SJSA1 (cell line): ENCODE results near the gene VPS37D. TPM values are rescaled to one million over a fixed set of nuclear protein-coding genes. Genes with fewer than 3 reads are reported as not detected.
A peak's percentile ranks its signal among the peaks of the same experiment; 100 is the strongest.
"Not testable (repeated sequence)": the region's sequence is repeated elsewhere in the genome, so short reads cannot be mapped to it uniquely, and the experiment has no call there.

Experiments
- DNase-seq, 2 experiments: peaks; one replicate each; pipeline ENCODE4 v3.0.0-alpha.2; 2015 to 2020; ENCODE audit warnings: low spot score in 2 of 2, low read depth in 1 of 2
- H3K27ac ChIP-seq: fragments of 250-450 bp; sonication (Bioruptor Pico); 2 replicates; pipeline ENCODE4 v1.5.1; 2020; ENCODE audit warnings: mild to moderate bottlenecking, moderate library complexity
- H3K27me3 ChIP-seq: fragments of 250-450 bp; sonication (Bioruptor Pico); replicated peaks from 2 replicates; pipeline ENCODE4 v1.5.1; 2020; ENCODE audit warnings: mild to moderate bottlenecking, moderate library complexity
- H3K36me3 ChIP-seq: fragments of 250-450 bp; sonication (Bioruptor Pico); 2 replicates; pipeline ENCODE4 v1.5.1; 2020; ENCODE audit warnings: mild to moderate bottlenecking
- H3K4me1 ChIP-seq: fragments of 250-450 bp; sonication (Bioruptor Pico); replicated peaks from 2 replicates; pipeline ENCODE4 v1.6.1; 2021; ENCODE audit warnings: mild to moderate bottlenecking
- H3K4me3 ChIP-seq: fragments of 250-450 bp; sonication (Bioruptor Pico); 2 replicates; pipeline ENCODE4 v1.5.1; 2020; ENCODE audit warnings: mild to moderate bottlenecking
- H3K9me3 ChIP-seq: fragments of 250-450 bp; sonication (Bioruptor Pico); replicated peaks from 2 replicates; pipeline ENCODE4 v1.5.1; 2020; ENCODE audit warnings: mild to moderate bottlenecking
- total RNA-seq: library from RNA; depleted of rRNA; stranded (reverse); fragments of >200 nt; shearing (Covaris generic); gene quantifications from 2 replicates; pipeline ENCODE4 v1.2.3, GENCODE V29; 2014; rRNA removed

VPS37D gene, protein sequence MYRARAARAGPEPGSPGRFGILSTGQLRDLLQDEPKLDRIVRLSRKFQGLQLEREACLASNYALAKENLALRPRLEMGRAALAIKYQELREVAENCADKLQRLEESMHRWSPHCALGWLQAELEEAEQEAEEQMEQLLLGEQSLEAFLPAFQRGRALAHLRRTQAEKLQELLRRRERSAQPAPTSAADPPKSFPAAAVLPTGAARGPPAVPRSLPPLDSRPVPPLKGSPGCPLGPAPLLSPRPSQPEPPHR
- total RNA-seq: 1.0 and 1.8 TPM in 2 replicates

DNA sequence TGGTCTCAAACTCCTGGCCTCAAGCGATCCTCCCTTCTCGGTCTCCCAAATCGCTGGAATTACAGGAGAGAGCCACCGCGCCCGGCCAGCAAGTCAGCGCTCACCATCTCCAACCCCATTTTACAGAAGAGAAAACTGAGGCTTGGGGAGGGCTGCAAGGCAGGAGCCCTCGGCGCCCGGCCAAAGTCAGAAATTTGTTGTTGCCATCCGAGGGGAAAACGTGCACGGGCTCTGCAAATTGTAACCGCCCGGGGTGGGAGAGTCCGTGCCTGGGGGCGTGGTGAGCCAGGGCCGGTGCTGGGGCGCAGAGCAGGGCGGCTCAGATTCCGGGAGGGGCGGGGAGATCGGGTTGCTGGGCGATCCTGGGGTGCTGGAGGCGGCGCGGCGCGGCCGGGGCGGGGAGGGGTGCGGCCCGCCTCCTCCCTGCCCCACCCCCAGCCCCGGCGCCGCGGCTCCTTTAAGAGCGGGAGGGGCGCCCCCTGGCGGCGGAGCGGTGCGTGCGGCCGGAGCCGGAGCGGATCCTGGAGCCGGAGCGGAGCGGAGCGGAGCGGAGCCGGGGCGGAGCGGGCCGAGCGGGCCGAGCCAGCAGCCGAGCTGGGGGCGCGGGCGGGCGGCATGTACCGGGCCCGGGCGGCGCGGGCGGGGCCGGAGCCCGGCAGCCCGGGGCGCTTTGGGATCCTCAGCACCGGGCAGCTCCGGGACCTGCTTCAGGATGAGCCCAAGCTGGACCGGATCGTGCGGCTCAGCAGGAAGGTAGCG is at the start of gene VPS37D:
Gene VPS37D (plus strand): TSS at position 488 of the 759 bp plus-strand sequence. CDS start 128 bp downstream, at position 616.
- peak; percentile 87 for DNase-seq
- H3K27ac ChIP-seq: no peak within 1 kb of the TSS
- peak within 1 kb of the TSS; percentile 65 for H3K4me3 ChIP-seq
- H3K36me3 ChIP-seq: no peaks in the 10 kb centered on the region; the same call in 1 of the 2 replicates
- H3K27me3 ChIP-seq: no peaks in the 10 kb centered on the region
- H3K4me1 ChIP-seq: peaks cover 13% of the 10 kb centered on the region
- H3K9me3 ChIP-seq: peaks cover 5% of the 10 kb centered on the region; the same call in 1 of the 2 replicates

DNA sequence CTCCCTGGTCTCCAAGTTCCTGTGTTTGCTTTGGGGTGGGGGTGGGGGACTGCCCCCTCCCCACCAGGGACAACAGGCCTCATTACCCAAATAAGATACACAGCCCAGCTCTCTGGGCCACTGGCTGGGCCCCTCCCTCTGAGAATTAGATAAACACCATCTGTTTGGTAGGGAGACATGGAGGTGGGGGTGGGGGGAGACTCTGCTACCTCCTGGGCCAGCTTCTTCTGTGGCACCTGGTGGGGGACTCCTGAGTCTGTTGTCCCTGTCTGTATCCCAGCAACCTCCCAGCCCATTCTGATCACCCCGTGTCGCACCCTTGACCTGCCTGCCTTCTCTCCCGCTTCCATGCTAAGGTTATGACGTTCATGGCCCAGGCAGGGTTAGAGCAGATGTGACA is 49.1 kb upstream of the VPS37D start:
- Histone ChIP-seq H3K36me3 (no peaks in the 10 kb centered on the region), H3K4me1 (peaks cover 14% of the 10 kb centered on the region), H3K27ac (no peak overlapping the region), H3K4me3 (no peak overlapping the region), H3K27me3 (peaks cover 12% of the 10 kb centered on the region), H3K9me3 (no peaks in the 10 kb centered on the region)
- no peak for DNase-seq

DNA sequence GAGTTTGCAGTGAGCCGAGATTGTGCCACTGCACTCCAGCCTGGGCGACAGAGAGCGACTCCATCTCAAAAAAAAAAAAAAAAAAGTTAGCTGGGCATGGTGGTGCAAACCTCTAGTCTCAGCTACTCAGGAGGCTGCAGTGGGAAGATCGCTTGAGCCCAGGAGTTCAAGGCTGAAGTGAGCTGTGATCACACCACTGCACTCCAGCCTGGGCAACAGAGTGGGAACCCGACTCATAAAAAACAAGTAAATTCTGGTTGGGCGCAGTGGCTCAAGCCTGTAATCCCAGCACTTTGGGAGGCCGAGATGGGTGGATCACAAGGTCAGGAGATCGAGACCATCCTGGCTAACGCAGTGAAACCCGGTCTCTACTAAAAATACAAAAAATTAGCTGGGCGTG is 48.2 kb upstream of the VPS37D start:
- H3K4me3 ChIP-seq, H3K4me1 ChIP-seq, H3K27ac ChIP-seq, DNase-seq, H3K9me3 ChIP-seq, H3K36me3 ChIP-seq: not testable (repeated sequence)
- peaks cover 20% of the 10 kb centered on the region for H3K27me3 ChIP-seq

DNA sequence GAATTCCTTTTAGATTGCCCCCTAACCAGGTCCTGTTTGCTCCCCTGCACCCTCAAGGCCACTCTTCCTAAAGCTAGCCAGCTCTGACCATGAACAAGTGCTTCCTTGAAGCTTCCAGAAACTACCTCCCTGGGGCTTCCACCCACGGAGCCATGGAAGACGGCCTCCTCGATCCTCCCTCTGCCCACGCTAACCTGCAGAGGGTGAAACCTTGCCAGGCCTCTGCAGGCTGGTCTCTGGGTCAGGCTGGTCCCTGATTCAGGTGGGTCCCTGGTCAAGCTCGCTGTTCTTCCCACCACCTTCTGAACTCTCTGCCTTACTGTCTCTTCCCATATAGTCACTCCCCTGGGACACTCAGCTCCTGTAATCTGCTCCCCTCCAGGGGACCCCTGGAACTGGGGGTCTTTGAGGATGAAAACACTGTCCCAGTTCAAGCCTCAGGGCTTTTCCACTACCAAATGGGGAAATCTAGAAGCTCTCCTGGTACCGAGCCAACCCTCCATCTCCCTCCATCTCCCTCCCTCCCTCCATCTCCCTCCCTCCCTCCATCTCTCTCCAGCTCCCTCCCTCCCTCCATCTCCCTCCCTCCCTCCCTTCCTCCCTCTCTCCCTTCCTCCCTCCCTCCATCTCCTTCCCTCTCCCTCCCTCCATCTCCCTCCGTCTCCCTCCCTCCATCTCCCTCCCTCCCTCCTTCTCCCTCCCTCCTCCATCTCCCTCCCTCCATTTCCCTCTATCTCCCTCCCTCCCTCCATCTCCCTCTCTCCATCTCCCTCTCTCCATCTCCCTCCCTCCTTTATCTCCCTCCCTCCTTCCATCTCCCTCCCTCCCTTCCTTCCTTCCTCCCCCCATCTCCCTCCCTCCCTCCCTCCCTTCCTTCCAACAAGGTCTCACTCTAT is 46.2 kb upstream of the VPS37D start:
- Histone ChIP-seq H3K27ac (no peak overlapping the region), H3K4me1 (peaks cover 6% of the 10 kb centered on the region), H3K27me3 (peaks cover 37% of the 10 kb centered on the region), H3K4me3 (no peak overlapping the region), H3K9me3 (peaks cover 3% of the 10 kb centered on the region), H3K36me3 (no peaks in the 10 kb centered on the region)
- no peak for DNase-seq

DNA sequence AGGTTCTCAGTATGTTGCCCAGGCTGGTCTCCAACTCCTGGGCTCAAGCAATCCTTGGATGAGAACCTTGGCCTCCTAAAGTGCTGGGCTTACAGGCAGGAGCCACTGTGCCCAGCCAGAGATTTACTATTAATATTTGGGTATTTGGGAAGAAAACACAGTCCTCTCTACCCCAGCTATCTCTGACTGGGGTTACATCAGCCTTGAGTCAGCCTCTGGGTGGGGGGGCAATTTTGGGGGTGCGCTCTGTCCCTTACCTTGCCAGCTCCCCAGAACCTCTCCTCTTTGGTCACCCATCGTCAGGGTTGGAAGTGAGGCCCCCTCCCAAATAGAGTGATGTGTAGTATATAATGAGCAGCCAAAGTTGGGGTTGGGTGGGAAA is 45.1 kb upstream of the VPS37D start:
- peaks cover 6% of the 10 kb centered on the region for H3K4me1 ChIP-seq
- peaks cover 45% of the 10 kb centered on the region for H3K27me3 ChIP-seq
- H3K27ac ChIP-seq: no peak overlapping the region
- H3K4me3 ChIP-seq: no peak overlapping the region
- H3K9me3 ChIP-seq: peaks cover 3% of the 10 kb centered on the region
- no peak for DNase-seq
- H3K36me3 ChIP-seq: no peaks in the 10 kb centered on the region

GRCh38 chr7:73622909-73623797 is 44.5 kb upstream of the VPS37D start:
- Histone ChIP-seq H3K4me3 (no peak overlapping the region), H3K36me3 (no peaks in the 10 kb centered on the region), H3K9me3 (peaks cover 3% of the 10 kb centered on the region), H3K27me3 (peaks cover 52% of the 10 kb centered on the region), H3K4me1 (peaks cover 6% of the 10 kb centered on the region), H3K27ac (no peak overlapping the region)
- no peak for DNase-seq

GRCh38 chr7:73623798-73624668 is 43.6 kb upstream of the VPS37D start, which contains the start of gene MLXIPL:
MLXIPL (minus strand) TSS chr7:73624522; CDS start chr7:73624492, 30 bp downstream.
- peak; percentile 40 to 65 for DNase-seq

GRCh38 chr7:73624669-73625001 is 43.0 kb upstream of the VPS37D start:
- no peak overlapping the region for H3K4me3 ChIP-seq
- peaks cover 6% of the 10 kb centered on the region for H3K4me1 ChIP-seq
- H3K36me3 ChIP-seq: no peaks in the 10 kb centered on the region
- peaks cover 59% of the 10 kb centered on the region for H3K27me3 ChIP-seq
- no peak for DNase-seq
- peaks cover 3% of the 10 kb centered on the region for H3K9me3 ChIP-seq
- H3K27ac ChIP-seq: no peak overlapping the region

More at GRCh38 chr7:73623798-73624668, 43.6 kb upstream of the VPS37D start, which contains the start of gene MLXIPL:
- Histone ChIP-seq H3K4me1 (peaks cover 6% of the 10 kb centered on the region), H3K27me3 (peaks cover 59% of the 10 kb centered on the region), H3K4me3 (peak within 1 kb of the TSS; percentile 21), H3K36me3 (no peaks in the 10 kb centered on the region), H3K9me3 (peaks cover 3% of the 10 kb centered on the region), H3K27ac (no peak within 1 kb of the TSS)

DNA sequence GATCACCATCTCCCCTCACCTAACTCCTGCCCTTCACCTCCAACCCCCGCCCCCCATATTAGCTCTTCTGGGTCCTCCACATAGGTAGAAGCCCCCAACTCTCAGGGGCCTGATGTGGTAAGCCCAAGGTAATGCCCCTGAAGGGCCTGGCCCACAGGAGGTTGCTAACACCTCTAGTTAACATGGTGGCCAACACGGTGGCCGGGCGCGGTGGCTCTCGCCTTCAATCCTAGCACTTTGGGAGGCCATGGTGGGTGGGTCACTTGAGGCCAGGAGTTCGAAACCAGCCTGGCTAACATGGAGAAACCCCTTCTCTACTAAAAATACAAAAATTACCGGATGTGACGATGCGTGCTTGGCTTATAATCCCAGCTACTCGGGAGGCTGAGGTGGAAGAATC is 42.4 kb upstream of the VPS37D start:
- Histone ChIP-seq H3K4me1 (peaks cover 6% of the 10 kb centered on the region), H3K27ac (no peak overlapping the region), H3K9me3 (peaks cover 3% of the 10 kb centered on the region), H3K27me3 (peaks cover 59% of the 10 kb centered on the region), H3K4me3 (no peak overlapping the region), H3K36me3 (no peaks in the 10 kb centered on the region)
- DNase-seq: no peak

DNA sequence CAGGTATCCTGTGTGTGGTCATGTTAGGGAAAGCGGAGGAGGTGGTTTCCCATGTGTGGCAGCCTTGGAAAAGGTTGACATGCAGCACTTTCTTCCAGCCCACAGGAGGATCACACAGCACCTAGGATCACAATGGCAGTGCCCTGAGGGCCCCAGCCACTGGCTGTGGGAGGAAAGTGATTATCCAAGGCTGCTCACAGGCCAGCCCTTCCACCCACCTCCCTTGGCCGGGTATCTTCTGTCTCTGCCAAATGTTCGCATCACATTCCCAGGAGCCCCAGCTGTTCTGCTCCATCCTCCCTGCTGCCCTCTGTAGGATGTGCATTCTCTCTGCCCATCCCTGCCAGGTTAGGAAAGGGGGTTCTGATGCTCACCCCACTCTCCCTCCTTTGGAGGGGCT is 40.8 kb upstream of the VPS37D start:
- Histone ChIP-seq H3K36me3 (no peaks in the 10 kb centered on the region), H3K27ac (no peak overlapping the region), H3K4me1 (peaks cover 6% of the 10 kb centered on the region), H3K4me3 (no peak overlapping the region), H3K9me3 (peaks cover 3% of the 10 kb centered on the region), H3K27me3 (peaks cover 59% of the 10 kb centered on the region)
- DNase-seq: no peak

DNA sequence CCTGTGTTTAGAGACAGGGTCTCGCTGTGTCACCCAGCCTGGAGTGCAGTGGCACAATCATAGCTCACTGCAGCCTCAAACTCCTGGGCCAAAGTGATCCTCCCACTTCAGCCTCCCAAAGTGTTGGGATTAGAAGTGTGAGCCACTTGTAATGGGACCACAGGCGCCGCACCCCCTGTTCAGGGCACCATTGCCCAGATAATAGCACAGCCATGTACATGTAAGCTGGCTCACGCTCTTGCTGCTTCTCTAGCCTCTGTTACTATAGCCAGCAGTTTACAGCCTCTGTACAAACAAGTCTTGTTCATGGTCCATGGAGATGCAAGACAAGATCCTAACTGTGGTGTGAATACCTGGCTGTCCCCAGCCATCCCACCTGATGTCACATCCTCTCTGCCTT is 39.1 kb upstream of the VPS37D start:
- H3K4me1 ChIP-seq: peaks cover 6% of the 10 kb centered on the region
- H3K27me3 ChIP-seq: peaks cover 47% of the 10 kb centered on the region
- no peak overlapping the region for H3K4me3 ChIP-seq
- no peak overlapping the region for H3K27ac ChIP-seq
- no peaks in the 10 kb centered on the region for H3K36me3 ChIP-seq
- H3K9me3 ChIP-seq: peaks cover 3% of the 10 kb centered on the region
- DNase-seq: no peak

- H3K36me3 ChIP-seq: no peaks in the 10 kb centered on the region
- no peaks in the 10 kb centered on the region for H3K9me3 ChIP-seq
- DNase-seq: no peak
- H3K27ac ChIP-seq: no peak overlapping the region
- H3K27me3 ChIP-seq: peaks cover 20% of the 10 kb centered on the region; the same call in 1 of the 2 replicates
- H3K4me3 ChIP-seq: no peak overlapping the region
- peaks cover 13% of the 10 kb centered on the region for H3K4me1 ChIP-seq
Observed at GRCh38 chr7:73631558-73631957, 36.1 kb upstream of the VPS37D start.
